UCSD-AML1 (cell line): ENCODE measurements around the gene KCTD11.

Experiments
- DNase-seq: peaks from one replicate; lab custom pipeline; 2025; ENCODE audit not compliant: unreplicated experiment; lab: John Stamatoyannopoulos, UW

The KCTD11 gene

DNA sequence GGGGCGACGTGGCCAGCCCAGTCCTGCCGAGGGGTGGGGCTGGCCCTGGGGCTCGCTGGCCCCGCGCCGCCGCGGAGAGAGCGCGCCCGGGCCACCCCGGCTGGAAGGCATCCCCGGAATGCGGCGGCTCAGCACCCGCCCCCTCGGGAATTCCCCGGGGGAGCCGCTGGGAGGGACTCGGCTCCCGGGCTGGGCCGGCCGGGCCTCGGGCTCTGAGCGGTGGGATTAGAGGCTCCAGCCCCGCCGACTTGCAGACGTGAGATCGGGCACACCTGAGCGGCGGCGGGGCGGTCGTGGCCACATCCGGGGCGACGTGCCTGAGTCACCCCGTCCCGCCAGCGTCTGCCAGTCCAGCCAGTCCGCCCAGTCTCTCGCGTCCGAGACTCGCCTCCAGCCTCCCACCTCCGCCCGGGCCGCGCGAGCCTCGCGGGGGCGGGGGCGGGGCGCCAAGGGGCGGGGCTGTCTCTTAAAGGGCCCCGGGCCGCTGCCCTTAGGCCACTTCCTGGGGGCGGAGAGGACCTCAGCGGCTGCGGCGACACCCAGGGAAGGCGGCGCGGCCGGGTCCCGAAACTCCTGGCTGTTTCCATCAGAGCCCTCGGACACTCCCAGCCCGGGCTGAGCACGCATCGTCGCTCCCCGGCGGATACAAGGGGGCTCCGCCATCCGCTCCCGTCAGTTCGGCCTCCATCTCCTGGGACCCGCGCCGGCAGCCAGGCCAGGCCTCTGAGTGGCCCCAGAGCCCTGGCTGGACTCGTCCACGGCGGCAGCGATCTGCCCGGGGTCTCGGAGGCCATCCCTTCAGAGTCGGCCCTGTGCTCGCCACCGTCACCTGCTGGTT, at the start of gene KCTD11:
Gene KCTD11, plus strand, starts transcription at position 498 of the 838 bp plus-strand sequence.
- no peak for DNase-seq

DNA sequence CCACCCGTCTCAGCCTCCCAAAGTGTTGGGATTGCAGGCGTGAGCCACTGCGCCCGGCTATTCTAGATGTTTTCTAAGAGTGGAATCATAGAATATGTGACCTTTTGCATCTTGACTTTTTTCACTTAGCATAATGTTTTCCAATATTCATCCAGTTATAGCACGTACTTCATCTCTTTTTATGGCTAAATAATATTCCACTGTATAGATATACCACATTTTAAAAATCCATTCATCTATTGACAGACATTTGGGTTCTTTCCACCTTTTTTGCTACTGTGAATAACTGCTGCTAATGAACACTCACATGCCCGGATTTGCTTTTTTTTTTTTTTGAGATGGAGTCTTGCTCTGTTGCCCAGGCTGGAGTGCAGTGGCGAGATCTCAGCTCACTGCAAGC, 47.8 kb upstream of the KCTD11 start:
- no peak for DNase-seq

DNA sequence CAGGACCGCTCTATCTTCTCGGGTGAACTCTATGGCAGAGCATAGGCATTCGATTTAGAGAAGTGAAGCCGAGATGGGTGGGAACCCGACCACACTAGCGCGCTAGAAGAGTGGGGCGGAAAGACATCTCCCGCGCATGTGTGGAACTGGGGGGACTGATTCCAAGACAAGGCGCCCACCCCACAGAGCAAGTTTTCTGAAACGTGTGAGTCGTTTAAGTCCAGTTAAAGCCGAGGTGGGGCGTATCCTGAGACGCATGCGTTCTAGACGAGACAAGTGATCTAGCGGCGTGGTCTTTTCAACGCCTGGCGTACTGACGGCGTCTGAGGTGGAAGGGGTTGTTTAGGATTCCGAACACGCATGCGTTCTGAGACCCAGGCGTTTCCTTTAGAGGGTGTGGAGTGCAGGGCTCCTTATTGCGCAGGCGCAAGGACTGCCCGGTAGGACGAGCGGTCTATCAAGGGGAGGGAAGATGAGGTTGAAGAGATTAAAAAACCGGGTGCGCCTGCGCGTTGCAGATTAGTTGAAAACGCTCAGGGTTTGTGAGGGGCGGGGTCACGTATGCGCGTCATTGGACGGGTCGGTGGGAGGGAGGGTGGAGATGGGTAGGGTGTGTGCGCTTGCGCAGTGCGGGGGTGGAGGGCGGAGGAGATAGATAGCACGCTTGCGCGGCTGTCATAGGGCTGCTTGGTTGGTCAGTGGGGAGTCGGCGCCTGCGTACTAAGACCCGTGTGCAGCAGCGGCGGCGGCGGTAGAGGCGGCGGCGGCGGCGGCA, 44.9 kb upstream of the KCTD11 start, which contains the start of gene EIF5A:
Gene EIF5A, plus strand, starts transcription at position 718 of the 775 bp plus-strand sequence. CDS start 2,008 bp downstream, outside the sequence.
- peak; percentile 100 for DNase-seq

DNA sequence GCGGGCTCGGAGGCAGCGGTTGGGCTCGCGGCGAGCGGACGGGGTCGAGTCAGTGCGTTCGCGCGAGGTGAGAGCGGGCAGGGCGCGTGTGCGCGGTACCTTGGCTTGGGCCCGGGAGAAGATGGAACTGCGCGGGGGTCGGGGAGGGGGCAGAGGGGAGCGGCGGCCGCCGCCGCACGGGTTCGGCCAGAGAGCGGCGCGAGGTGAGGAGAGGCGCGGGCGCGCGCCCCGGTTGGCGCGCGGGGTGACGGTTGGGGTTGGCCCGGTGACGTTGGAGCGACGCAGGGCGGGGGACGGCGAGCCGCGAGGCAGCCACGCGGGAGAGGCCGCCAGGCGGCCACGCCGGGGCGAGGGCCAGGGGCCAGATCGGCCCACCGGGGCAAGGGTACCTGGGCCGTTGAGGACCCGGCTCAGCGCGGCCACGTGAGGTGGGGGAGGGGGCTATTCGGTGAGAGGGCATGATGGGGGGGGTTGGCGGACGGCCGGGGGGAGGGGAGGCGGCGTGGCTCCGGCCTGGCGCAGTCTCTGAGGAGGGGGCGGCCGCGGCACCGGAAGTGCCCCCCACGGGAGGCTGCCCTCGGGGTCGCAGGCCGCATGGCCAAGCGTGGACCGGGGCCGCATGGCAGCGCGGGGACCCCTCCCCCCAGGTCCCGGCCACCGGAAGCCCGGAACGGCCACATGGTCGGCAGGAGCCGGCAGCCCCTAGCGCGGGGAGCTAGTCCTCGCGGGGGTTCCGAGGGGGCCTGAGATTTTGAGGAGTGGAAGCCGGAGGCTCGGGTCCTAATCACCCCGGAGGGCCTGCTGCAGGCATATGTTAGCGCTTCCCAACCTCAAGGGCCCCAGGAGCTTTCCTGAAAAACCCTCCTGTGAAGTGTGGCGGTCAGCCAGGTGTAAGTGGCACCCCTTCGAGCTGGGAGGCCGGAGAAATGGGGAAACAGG, 44.0 kb upstream of the KCTD11 start:
- peak; percentile 56 for DNase-seq

DNA sequence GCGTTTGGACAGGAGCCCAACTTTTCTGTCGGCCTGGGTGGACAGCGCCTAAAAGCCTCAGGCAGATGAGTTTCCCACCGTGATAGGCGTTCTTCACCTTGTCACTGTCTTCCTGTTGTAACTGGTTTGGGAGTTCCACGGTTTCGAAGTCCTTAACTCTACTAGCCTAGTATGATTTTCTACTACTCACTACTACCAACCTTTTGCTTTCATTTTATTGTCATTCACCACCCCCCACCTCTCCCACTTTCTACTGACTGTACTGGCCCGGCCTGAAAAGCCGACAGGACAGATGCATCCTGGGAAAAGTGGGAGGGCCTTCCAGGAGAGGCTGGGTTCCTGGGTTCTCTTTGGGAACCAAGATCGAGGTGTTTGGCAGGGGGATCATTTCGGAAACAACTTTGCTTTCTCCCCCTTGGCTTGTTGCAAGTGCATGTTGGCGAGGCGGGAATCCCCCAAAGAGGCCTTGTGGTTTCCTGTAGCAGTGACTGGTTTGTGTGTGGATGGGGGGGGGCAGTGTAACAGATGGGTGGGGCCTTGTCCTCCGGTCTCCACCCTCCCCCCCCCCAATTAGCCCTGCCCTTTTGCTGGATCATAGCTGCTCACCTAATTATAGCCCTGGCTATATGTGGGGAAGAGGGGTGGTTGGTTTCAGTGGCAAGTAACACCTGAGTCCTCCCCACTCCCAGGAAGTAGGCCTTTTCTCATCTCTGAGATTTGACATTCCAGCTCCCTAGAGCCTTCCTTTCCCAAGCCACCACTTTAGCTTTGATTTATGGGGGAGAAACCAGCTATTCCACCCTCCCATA, 43.1 kb upstream of the KCTD11 start:
- peak; percentile 69 for DNase-seq

DNA sequence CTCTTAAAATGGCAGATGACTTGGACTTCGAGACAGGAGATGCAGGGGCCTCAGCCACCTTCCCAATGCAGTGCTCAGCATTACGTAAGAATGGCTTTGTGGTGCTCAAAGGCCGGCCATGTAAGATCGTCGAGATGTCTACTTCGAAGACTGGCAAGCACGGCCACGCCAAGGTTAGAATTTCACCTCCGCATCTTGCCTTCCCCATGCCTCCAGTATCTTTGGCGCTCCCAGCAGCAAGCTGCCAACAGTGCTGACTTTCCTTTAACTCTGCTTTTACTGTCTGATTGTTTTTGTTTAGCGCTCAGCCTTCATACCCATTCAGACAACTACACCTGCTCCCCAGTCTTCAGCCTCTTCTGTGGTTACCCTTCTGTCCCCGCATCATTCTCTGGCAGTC, 42.3 kb upstream of the KCTD11 start:
- DNase-seq: no peak

DNA sequence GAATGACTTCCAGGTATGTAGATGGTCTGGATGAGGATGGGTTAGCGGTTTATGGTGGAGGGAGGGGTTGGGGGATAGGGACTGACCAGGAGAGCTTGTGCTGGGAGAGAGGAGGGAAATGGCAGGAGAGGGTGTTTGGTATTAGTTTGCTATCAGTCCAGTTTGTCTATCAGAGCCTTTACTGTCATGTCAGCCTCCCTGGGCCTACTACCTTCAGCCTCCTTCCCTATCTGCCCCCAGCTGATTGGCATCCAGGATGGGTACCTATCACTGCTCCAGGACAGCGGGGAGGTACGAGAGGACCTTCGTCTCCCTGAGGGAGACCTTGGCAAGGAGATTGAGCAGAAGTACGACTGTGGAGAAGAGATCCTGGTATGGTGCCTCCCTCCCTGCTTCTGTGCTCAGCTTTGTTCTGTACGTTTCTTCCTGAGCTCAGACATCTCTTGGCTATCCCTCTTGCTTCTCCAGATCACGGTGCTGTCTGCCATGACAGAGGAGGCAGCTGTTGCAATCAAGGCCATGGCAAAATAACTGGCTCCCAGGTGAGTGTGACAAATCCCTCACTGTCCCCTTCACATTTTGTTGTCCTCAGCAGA, 40.8 kb upstream of the KCTD11 start:
- DNase-seq: no peak

DNA sequence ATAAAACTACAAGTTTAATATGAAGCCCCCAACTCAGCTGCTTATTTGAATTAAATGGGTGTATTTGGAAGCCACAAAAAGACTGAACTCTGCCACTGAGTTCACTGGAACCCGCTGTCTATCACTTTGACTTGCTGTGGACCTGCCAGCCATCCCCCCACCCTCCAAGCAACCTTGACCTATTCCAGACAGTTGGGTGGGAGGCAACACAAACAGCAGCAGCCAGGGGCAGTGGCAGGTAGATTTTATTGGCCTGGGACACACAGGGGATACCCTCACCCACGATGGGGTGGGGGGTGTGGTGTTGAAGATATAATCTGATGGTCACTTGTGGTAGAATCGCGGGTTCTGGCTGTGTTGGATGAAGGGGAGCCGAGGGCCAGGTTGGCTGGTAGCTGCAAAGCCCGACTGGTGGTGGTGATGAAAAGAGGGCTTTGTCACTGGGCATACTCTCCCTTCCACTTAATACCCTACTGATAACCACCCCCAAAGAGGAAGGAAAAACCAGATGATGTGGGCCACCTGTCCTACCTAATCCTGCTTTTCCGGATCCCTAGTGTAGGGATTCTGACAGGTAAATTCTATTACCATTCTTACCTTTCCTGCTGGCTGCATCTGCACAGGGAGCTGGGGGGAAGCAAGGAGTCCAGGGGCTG, 39.4 kb upstream of the KCTD11 start:
- DNase-seq: no peak

DNA sequence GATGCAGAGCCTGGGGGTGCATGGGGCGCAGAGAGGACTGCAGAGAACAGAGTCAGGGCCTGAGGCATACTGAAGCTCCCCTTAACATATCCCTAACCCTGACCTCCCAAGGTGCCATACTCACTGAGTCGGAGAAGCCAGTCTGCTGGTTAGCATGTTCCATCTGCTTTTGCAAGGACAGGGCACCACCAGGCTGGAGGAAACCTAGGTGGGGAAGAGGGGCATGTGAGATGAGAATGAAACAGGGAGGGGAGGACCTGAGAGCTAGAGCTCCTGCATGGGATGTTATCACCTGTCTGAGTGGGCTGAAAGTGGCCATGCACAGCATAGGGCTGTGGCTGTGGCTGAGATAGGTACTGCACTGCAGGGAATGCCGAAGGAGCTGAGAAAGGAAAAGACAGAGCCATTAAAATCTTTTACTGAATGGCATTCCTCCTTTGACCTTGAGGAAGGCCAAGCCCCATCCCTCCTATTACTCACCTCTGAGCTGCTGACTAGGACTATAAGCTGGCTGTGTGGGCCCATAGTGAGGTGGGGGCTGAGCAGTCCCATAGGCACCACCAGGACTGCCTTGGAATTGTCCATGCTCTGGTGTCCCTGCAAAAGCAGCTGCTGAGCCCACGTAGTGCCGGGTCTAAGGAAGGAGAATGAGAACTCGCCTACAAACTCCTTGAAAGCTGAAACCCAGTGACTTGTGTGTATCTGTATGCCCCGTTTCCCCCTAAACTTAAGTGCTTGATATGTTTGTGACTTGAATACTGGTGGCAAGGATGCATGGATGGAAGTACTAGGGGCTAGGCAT, 38.7 kb upstream of the KCTD11 start:
- DNase-seq: no peak

DNA sequence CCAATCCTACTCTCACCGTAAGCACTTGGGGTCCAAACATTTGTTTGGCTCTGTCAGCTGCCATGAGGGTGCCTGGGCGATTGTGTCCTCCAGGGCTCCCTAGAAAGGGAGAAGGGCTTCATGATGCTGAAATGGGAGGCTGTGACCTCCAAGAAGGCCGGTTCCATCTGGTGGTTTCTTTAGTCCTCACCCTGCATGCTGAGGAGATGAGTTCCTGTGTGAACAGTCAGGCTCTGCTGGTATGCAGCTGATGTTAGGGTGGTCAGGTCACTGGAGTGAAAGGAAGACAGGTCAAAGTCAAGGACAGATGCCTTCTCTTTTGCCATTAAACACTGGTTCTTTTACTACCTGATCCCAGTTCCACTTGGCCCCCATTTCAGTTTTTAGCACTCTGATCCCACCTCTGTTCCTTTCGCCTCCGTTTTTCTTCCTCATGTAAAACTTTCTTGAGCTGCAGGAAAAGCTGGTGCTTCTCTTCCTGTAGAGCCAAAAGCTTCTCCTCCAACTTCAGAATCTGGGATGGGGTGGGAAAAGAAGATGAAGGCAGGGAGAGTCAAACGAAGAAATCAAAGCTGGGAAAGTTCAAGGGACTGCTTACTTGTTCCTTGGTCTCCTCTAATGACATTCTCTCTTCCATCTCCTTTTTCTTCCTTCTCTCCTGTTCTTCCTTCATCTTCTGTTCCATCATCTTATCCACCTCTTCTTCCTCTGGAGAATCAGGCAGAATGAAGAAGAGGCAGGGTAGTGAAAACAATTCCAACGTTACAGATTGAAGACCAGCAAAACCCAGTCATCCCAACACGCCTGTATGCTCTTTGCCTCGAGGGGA, 37.9 kb upstream of the KCTD11 start:
- no peak for DNase-seq

DNA sequence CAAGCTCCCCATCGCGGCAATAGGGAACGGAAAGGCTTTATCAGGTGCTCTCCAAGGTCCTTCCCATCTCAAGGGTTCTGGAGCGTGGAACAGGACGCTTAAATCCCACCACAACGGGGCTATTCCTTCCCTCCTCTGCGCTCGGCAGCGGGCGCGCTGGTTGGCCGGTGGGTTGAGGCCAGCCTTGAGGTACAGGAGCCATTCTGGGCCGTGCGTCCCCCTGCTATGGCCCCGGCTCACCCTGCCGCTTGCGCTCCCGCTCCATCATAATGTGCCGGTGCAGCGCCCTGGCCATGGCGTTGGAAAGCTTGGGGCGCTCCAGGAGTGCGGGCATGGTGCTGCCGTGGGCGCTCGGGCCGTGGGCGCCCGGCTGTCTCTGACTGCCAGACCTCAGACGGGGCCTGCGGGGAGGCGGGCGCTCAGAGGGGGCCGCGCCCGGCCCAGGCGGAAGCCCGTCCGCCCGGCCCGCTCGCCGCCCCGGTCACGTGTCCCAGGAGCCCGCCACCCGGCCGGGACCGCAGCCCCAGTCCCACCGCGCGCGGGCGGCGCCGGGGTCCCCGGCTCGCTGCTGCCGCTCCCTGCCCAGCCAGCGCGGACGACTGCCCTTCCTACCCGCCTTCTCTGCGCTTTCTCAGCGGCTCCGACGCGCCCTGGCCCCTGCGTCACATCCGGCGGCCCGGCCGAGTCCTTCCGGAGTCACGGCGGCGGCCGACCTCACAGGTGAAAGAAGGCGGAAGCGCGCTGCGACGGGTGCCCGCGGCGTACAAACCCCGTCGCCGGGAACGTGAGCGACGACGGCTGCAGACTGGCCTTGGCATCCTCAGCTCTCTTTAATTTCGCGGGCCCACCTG, 37.0 kb upstream of the KCTD11 start, which contains the start of gene GPS2:
Gene GPS2, minus strand, starts transcription at position 642 of the 851 bp plus-strand sequence. Its CDS starts 308 bp downstream, at position 334.
- peak; percentile 85 for DNase-seq

DNA sequence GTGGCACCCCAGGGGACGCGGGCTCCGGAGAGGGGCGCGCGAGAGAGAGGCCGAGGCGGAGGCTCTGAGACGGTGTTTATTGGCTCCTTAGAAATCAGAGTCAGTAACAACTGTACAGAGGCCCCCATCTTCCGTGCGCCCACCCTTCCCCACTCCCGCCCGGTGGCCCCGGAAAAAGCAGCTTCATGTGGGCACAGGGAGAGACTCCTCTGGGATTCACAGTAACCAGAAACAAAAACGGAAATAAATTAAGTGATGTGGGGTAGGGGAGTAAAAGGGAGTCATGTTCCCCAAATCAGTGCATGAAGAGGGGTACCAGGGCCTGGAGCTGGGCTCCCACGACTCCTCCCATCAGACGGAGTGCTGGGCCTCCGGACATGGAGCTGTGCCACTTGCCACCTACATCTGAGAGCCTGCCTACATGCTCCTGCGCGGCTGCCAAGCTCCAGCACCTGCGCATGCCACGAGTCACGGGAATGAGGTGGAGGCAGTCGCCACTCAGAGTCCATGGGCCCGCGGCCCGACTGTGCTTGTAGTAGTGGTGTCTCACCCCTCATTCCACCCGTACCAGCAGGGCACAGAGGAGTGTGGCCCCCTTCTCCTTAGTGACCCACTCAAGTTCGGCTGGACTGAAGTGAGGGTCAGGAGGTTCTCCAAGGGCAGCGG, 36.3 kb upstream of the KCTD11 start:
- no peak for DNase-seq

DNA sequence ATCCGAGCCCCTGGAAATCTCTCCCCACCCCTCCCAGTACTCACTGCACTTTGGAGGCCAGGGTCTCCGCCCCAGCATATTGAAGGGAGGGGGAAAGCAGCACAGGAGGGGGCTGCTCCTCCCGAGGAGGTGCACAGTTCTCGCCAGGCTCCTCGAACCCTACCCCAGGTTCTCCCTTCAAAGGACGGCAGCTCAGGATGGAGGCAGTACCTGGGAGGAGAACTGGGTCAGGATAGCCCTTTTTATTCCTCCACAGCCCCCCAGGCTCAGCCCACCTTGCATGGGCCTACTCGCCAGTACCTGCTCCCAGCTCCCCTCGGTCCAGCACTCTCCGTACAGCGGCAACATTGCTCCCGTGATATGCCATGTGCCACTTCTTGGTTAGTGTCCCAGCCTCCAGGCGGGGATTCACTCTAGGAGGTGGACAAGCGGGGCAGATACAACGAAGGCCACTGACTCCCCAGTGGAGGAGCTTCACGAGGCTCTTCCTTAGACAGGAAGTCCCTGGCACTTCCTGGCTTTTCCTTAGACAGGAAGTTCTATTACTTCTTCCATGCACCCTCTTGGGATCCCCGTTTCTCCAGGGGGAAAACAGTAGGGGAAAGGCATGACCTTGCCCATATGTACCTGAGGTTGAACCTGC, 34.7 kb upstream of the KCTD11 start:
- no peak for DNase-seq

DNA sequence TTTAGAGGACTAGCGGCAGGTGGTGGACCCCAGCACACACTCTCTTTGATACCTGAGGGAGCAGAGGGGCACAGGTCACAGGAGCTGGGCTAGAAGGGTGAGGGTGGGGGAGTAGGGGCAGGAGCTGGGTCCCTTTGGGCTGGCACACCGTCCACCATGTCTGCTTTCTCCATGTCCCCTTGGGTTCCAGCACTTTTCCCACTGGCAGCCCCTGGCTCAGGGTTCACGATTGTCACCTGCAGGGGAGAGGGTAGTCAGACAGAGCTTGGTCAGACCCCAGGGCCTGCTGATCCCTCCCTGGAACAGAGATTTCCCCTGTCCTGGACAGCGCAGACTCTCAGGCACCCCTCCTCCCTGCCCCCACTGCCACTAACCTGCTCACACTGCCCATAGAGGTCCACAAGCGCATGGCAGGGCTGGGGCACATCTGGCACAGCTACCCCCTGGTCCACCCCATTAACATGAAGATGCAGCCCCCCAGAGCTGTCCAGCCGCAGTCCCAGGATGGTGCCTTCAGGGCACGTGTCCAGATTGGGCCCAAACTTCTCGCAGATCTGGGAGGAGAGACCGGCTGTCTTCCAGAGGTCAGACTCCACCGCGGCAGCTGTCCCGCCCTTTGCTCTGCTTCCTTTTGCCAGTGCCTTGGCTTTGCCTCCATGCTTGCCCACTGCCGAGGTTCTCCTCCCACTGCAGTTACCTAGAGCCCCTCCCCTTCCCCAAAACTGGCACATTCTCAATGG, 33.7 kb upstream of the KCTD11 start:
- DNase-seq: no peak

DNA sequence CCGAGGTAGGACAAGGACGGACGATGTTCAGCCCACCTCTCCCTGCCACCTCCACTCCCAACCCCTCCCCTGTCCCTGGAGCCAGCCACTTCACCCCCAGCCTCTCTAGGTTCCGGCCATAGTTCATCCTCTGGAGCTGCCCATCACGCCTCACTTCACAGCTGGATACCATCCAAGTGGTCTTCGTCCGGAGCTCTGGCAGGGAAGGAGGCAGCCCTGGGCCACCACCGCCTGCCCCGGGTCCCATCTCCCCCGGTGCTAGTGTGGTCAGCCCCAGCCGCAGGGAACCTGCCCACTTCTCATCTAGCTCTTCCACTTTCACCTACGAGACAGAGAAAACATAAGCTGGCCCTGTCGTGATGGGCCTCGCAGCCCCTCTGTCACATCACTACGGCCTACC, 30.5 kb upstream of the KCTD11 start:
- DNase-seq: no peak
